Mesendoderm (in vitro differentiated cells): ENCODE results near the gene MYL7.

ENCODE experiments used
- DNase-seq: peaks from one replicate; pipeline ENCODE4 v3.0.0; 2013
- H2AK5ac ChIP-seq: 2 replicates; pipeline ENCODE4 v1.6.1; 2013; ENCODE audit warnings: low read length, inconsistent platforms
- H2BK120ac ChIP-seq: 2 replicates; pipeline ENCODE4 v1.6.1; 2013; ENCODE audit warnings: low read depth, mild to moderate bottlenecking, low read length, moderate library complexity, mixed read lengths
- H2BK15ac ChIP-seq: replicated peaks from 2 replicates; pipeline ENCODE4 v1.6.1; 2013; ENCODE audit warnings: low read depth, mild to moderate bottlenecking, moderate library complexity
- H2BK5ac ChIP-seq: 2 replicates; pipeline ENCODE4 v1.6.1; 2013; ENCODE audit warnings: low read length, inconsistent platforms
- H3K18ac ChIP-seq: 2 replicates; pipeline ENCODE4 v1.6.1; 2013; ENCODE audit warnings: mild to moderate bottlenecking, low read length, mixed read lengths
- H3K23ac ChIP-seq: one replicate; pipeline ENCODE4 v1.6.1; 2013; ENCODE audit warnings: low read length
- H3K27ac ChIP-seq: 2 replicates; pipeline ENCODE4 v1.5.1; 2013; ENCODE audit warnings: low read depth, mild to moderate bottlenecking, inconsistent platforms, low read length, moderate library complexity
- H3K27me3 ChIP-seq: 2 replicates; pipeline ENCODE4 v1.6.1; 2013; ENCODE audit warnings: low read length, control low read depth, mild to moderate bottlenecking, inconsistent platforms; ENCODE audit not compliant: insufficient read depth, poor library complexity
- H3K36me3 ChIP-seq: 2 replicates; pipeline ENCODE4 v1.6.1; 2013; ENCODE audit warnings: low read length, inconsistent platforms; ENCODE audit not compliant: control insufficient read depth, insufficient read depth
- H3K4ac ChIP-seq: one replicate; pipeline ENCODE4 v1.6.1; 2013; ENCODE audit warnings: low read depth, mild to moderate bottlenecking, low read length, moderate library complexity
- H3K4me1 ChIP-seq: 2 replicates; pipeline ENCODE4 v1.6.1; 2013; ENCODE audit warnings: low read depth, low read length, inconsistent platforms; ENCODE audit not compliant: control insufficient read depth
- H3K4me2 ChIP-seq: 2 replicates; pipeline ENCODE4 v1.6.1; 2013; ENCODE audit warnings: low read length
- H3K4me3 ChIP-seq: 2 replicates; pipeline ENCODE4 v1.5.1; 2013; ENCODE audit warnings: mild to moderate bottlenecking, low read length
- H3K56ac ChIP-seq: one replicate; pipeline ENCODE4 v1.6.1; 2013; ENCODE audit warnings: low read length
- H3K79me1 ChIP-seq: 2 replicates; pipeline ENCODE4 v1.6.1; 2013; ENCODE audit warnings: low read length, inconsistent platforms
- H3K79me2 ChIP-seq: 2 replicates; pipeline ENCODE4 v1.6.1; 2013; ENCODE audit warnings: mild to moderate bottlenecking, low read length; ENCODE audit not compliant: control insufficient read depth, insufficient read depth
- H3K9ac ChIP-seq: 2 replicates; pipeline ENCODE4 v1.6.1; 2013; ENCODE audit warnings: low read length, inconsistent platforms
- H4K5ac ChIP-seq: one replicate; pipeline ENCODE4 v1.6.1; 2013; ENCODE audit warnings: low read length
- H4K8ac ChIP-seq: one replicate; pipeline ENCODE4 v1.6.1; 2013; ENCODE audit warnings: low read depth, mild to moderate bottlenecking, control low read depth, low read length, moderate library complexity
- WGBS: extraction: QIAGEN DNeasy Blood & Tissue Kit; methylation state at CpG from one replicate; pipeline ENCODE4 v1.1.7; 2013; ENCODE audit warnings: low lambda C conversion rate, missing lambda C conversion rate; ENCODE audit not compliant: insufficient coverage; ENCODE audit errors: extremely low coverage; 5-methylcytosine and 5-hydroxymethylcytosine counted together

MYL7 gene

DNA sequence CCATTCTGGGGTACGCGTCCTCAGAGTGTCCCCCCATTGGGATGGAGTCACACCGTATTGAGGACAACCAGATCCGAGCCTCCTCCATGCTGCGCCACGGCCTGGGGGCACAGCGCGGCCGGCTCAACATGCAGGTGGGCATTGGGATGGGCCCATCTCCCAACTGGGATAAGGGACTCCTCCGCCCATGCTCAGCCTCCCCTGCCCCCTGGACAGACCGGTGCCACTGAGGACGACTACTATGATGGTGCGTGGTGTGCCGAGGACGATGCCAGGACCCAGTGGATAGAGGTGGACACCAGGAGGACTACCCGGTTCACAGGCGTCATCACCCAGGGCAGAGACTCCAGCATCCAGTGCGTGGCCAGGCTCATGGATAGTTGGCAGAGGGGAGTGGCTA, 31.1 kb downstream of the MYL7 start:
- Histone ChIP-seq H2BK120ac (no peak overlapping the region), H3K4me1 (no peaks in the 10 kb centered on the region), H3K4me2 (no peak overlapping the region), H3K4ac (no peak overlapping the region), H3K36me3 (peaks cover 4% of the 10 kb centered on the region), H3K79me1 (no peaks in the 10 kb centered on the region), H2AK5ac (no peak overlapping the region), H3K23ac (no peak overlapping the region), H3K27me3 (no peaks in the 10 kb centered on the region), H3K56ac (no peak overlapping the region), H3K79me2 (no peaks in the 10 kb centered on the region), H3K27ac (no peak overlapping the region), H2BK15ac (no peak overlapping the region), H4K5ac (no peak overlapping the region), H2BK5ac (no peak overlapping the region), H4K8ac (no peak overlapping the region), H3K18ac (no peak overlapping the region), H3K4me3 (no peak overlapping the region), H3K9ac (no peak overlapping the region)
- DNase-seq = no peak
- no CpG with 5 or more reads among the region's 18 CpGs for WGBS

DNA sequence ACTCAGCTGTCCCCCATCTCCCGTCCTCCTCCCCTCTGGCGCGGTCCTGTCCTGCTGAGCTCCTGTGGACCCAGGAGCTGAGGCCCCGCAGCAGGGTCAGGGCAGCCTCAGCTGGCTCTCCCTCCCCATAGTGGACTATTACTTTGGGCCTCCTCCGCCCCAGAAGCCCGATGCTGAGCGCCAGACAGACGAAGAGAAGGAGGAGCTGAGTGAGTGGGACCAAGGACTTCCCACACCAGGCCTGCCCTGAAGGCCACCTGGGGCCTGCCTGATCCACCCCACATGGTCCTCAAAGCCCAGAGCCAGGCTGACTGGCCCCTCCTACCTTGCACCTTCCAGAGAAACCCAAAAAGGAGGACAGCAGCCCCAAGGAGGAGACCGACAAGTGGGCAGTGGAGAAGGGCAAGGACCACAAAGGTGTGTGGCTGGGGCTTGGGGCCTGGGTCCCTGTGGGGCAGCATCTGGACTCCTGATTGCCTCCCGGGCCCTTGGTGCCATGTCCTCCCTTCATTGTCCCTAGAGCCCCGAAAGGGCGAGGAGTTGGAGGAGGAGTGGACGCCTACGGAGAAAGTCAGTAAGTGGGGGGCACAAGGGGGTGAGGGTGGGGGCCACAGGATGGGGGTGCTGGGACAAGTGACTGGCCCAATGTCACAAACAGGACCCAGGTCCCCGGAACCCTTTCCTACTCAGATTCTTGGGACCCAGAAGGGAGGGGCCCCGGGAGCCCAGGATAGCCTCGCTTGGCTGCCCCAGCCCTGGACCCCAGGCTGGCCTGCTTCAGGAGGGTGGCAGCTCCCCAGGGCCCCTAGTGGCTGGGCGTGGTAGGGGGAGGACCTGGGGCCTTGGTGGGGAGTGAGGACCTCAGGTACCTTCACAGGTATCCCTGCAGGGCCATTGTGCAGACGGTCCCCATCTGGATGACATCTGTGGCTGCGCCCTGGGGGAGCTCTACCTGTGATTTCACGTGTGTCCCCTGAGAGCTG, 32.1 kb downstream of the MYL7 start:
- Histone ChIP-seq H3K4me3 (no peak overlapping the region), H3K27ac (no peak overlapping the region), H3K4me1 (no peaks in the 10 kb centered on the region), H2BK120ac (no peak overlapping the region), H3K4me2 (no peak overlapping the region), H2BK5ac (no peak overlapping the region), H3K18ac (no peak overlapping the region), H3K36me3 (peaks cover under 1% of the 10 kb centered on the region), H4K8ac (no peak overlapping the region), H2BK15ac (no peak overlapping the region), H3K56ac (no peak overlapping the region), H3K79me1 (no peaks in the 10 kb centered on the region), H3K79me2 (no peaks in the 10 kb centered on the region), H2AK5ac (no peak overlapping the region), H3K27me3 (no peaks in the 10 kb centered on the region), H3K23ac (no peak overlapping the region), H3K9ac (no peak overlapping the region), H4K5ac (no peak overlapping the region), H3K4ac (no peak overlapping the region)
- WGBS = no CpG with 5 or more reads among the region's 21 CpGs
- no peak for DNase-seq

DNA sequence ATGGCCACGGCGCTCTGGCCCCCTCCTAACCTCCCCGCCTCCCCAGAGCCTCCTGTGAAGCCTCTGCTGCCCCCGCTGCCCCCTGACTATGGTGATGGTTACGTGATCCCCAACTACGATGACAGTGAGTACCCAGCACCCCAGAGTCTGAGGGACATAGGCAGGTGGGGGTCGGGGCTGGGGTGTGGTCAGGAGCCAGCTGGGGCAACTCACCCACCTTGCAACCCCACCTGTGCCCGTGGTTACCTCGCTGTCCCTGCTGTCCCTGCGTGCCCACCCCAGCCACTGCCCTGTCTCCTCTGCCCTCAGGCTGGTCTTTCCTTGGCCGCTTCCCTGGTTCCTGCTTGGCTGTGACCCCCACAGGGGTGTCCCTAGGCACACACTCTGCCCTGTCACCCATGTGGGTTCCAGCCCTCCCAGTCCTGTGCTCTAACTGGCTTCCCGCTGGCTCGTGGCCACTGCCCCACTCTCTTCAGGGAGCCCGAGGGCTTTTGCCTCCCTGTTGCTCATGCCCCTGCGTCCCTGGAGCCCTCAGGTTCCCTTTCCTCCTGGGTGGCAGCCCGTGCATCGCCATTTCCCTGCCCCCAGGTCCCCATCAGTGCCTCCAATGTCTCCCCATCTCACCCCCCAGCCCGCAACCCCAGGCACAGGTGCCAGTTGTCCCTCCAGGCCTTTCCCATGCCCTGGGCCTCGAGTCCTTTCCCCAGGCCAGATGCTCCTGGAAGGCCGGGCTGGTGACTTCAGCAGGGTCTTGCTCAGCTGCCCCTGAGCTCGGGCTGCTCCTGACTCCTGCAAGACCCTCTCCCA, 33.0 kb downstream of the MYL7 start:
- no peaks in the 10 kb centered on the region for H3K36me3 ChIP-seq
- no peak overlapping the region for H4K8ac ChIP-seq
- H3K27ac ChIP-seq = no peak overlapping the region
- H3K23ac ChIP-seq = no peak overlapping the region
- no peak overlapping the region for H3K4me3 ChIP-seq
- H3K4me1 ChIP-seq = no peaks in the 10 kb centered on the region
- no peak overlapping the region for H2BK120ac ChIP-seq
- no peak overlapping the region for H4K5ac ChIP-seq
- no CpG with 5 or more reads among the region's 21 CpGs for WGBS
- no peak for DNase-seq
- H2AK5ac ChIP-seq = no peak overlapping the region
- no peaks in the 10 kb centered on the region for H3K79me2 ChIP-seq
- no peak overlapping the region for H2BK5ac ChIP-seq
- no peak overlapping the region for H2BK15ac ChIP-seq
- no peak overlapping the region for H3K9ac ChIP-seq
- H3K18ac ChIP-seq = no peak overlapping the region
- no peaks in the 10 kb centered on the region for H3K79me1 ChIP-seq
- H3K27me3 ChIP-seq = no peaks in the 10 kb centered on the region
- no peak overlapping the region for H3K4ac ChIP-seq
- no peak overlapping the region for H3K4me2 ChIP-seq
- H3K56ac ChIP-seq = no peak overlapping the region

DNA sequence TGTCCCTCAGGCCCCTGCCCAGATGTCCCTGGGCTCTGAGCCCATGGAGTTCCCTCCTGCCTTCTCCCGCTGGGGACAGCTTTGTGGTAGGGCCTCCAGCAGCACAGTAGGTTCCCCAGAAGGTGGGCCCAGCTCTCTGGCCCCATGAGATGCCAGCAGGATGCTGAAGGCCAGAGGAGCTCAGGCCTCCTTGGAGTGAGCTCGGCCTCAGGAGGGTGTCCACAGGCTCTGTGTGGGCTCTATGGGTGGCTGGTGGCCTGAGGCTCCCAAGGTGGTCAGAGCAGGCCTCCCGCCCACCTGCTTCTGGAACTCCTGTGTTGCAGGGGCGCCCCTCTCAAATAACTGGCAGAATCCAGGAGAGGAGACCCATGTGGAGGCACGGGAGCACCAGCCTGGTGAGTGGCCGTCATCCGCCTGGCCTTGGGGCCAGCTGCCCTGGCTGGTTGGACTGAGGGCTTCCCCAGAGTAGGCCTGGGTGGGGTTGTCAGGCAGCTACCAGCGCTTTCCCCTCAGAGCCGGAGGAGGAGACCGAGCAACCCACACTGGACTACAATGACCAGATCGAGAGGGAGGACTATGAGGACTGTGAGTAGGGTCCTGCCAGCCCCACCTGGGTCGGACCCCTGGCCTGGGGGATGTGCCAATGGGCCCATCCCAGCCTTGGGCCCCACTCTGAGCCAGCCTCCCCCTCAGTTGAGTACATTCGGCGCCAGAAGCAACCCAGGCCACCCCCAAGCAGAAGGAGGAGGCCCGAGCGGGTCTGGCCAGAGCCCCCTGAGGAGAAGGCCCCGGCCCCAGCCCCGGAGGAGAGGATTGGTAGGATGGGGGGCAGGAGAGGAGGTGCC, 33.8 kb downstream of the MYL7 start:
- H3K18ac ChIP-seq = no peak overlapping the region
- H4K8ac ChIP-seq = no peak overlapping the region
- H3K9ac ChIP-seq = no peak overlapping the region
- no peaks in the 10 kb centered on the region for H3K36me3 ChIP-seq
- WGBS = no CpG with 5 or more reads among the region's 18 CpGs
- H3K79me1 ChIP-seq = no peaks in the 10 kb centered on the region
- no peak overlapping the region for H3K4me2 ChIP-seq
- no peaks in the 10 kb centered on the region for H3K4me1 ChIP-seq
- no peak overlapping the region for H2BK120ac ChIP-seq
- DNase-seq = no peak
- H3K56ac ChIP-seq = no peak overlapping the region
- no peak overlapping the region for H4K5ac ChIP-seq
- H2BK5ac ChIP-seq = no peak overlapping the region
- no peak overlapping the region for H2BK15ac ChIP-seq
- no peak overlapping the region for H3K23ac ChIP-seq
- H3K27me3 ChIP-seq = no peaks in the 10 kb centered on the region
- H3K4me3 ChIP-seq = no peak overlapping the region
- no peaks in the 10 kb centered on the region for H3K79me2 ChIP-seq
- H3K27ac ChIP-seq = no peak overlapping the region
- no peak overlapping the region for H2AK5ac ChIP-seq
- no peak overlapping the region for H3K4ac ChIP-seq

DNA sequence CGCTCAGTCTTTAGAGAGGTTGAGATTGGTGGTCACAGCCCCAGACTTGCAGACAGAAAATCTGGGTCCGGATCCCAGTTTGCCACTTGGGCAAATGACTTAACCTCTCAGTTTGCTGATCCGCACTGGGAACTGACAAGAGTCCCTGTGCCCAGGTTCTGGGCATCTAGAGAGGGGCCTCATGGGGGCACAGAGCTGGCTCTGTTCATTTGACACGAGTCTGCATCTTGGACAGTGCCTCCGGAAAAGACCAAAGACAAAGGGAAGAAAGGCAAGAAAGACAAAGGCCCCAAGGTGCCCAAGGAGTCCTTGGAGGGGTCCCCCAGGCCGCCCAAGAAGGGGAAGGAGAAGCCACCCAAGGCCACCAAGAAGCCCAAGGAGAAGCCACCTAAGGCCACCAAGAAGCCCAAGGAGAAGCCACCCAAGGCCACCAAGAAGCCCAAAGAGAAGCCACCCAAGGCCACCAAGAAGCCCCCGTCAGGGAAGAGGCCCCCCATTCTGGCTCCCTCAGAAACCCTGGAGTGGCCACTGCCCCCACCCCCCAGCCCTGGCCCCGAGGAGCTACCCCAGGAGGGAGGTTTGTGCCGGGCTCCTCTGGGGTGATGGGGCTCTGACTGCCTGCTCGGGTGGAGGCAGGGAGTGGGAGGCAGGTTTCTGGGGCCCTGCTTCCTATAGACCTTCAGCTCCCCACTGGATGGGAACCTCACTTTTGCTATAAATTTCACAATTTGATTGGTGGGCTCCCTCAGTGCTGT, 34.6 kb downstream of the MYL7 start:
- no peak overlapping the region for H3K56ac ChIP-seq
- no peak overlapping the region for H3K27ac ChIP-seq
- H3K79me2 ChIP-seq = no peaks in the 10 kb centered on the region
- no peak overlapping the region for H3K23ac ChIP-seq
- no peak overlapping the region for H3K9ac ChIP-seq
- no peak overlapping the region for H2BK5ac ChIP-seq
- no peak overlapping the region for H3K4me3 ChIP-seq
- H4K5ac ChIP-seq = no peak overlapping the region
- H3K36me3 ChIP-seq = no peaks in the 10 kb centered on the region
- WGBS = no CpG with 5 or more reads among the region's 10 CpGs
- H3K4ac ChIP-seq = no peak overlapping the region
- H3K79me1 ChIP-seq = no peaks in the 10 kb centered on the region
- DNase-seq = no peak
- no peak overlapping the region for H3K18ac ChIP-seq
- no peak overlapping the region for H4K8ac ChIP-seq
- no peak overlapping the region for H2BK120ac ChIP-seq
- no peaks in the 10 kb centered on the region for H3K4me1 ChIP-seq
- H2BK15ac ChIP-seq = no peak overlapping the region
- H2AK5ac ChIP-seq = no peak overlapping the region
- H3K4me2 ChIP-seq = no peak overlapping the region
- no peaks in the 10 kb centered on the region for H3K27me3 ChIP-seq
